GM12878 (cell line): ENCODE data around the gene IL1RAP. TPM values are rescaled to one million over a fixed set of nuclear protein-coding genes. Genes with fewer than 3 reads are reported as not detected.

Experiments
- ATAC-seq: fragments of 200-7000 bp; cut with Tn5 transposase; 3 replicates; pipeline ENCODE4 v1.9.1; 2020; ENCODE audit warnings: mild to moderate bottlenecking, moderate library complexity
- BruUV-seq: library from RNA; stranded (reverse); fragments of 400-500 nt; replicated peaks from 2 replicates; lab custom pipeline; 2021; lab: Mats Ljungman, UMichigan
- CTCF ChIA-PET: fragments of 300-600 bp; sonication (Branson Sonifier 250); formaldehyde crosslinking; extraction: SDS; loops from one replicate; lab custom pipeline; 2021; ENCODE audit warnings: inconsistent platforms; lab: Yijun Ruan, JAX
- POLR2A ChIA-PET: fragments of 350-600 bp; formaldehyde crosslinking; extraction: SDS; loops from one replicate; lab custom pipeline; 2021; ENCODE audit warnings: inconsistent platforms; lab: Charles Lee
- RAD21 ChIA-PET: fragments of 300-600 bp; sonication (Branson Sonifier 250); formaldehyde crosslinking; loops from one replicate; lab custom pipeline; 2023; ENCODE audit warnings: antibody characterized with exemption; ENCODE audit not compliant: unreplicated experiment; lab: Charles Lee
- SMC1A ChIA-PET: fragments of 300-600 bp; sonication (Branson Sonifier 250); formaldehyde crosslinking; loops from one replicate; lab custom pipeline; 2023; ENCODE audit not compliant: unreplicated experiment, uncharacterized antibody; lab: Charles Lee
- DNase-seq: peaks from one replicate; pipeline ENCODE4 v3.0.0-alpha.2; 2011; ENCODE audit warnings: low read depth, low spot score
- FAIRE-seq: peaks from 3 replicates; lab custom pipeline; 2011; peaks lifted over from hg19 to GRCh38; lab: Jason Lieb, UNC
- H2AFZ ChIP-seq: 2 replicates; pipeline ENCODE4 v1.6.0; 2011; ENCODE audit warnings: low read depth, low read length, control low read depth; ENCODE audit not compliant: control insufficient read depth
- H3K27ac ChIP-seq: 2 replicates; pipeline ENCODE4 v1.5.1; 2011; ENCODE audit warnings: control low read depth; ENCODE audit not compliant: control insufficient read depth, insufficient read depth
- H3K27me3 ChIP-seq, 2 experiments: replicated peaks in 1 of 2; 2 replicates each; pipeline versions ENCODE4 v1.6.0 to v1.6.1; 2011; ENCODE audit warnings: low read length in 1 of 2; ENCODE audit not compliant: control insufficient read depth in 2 of 2, insufficient read depth in 2 of 2
- H3K36me3 ChIP-seq, 2 experiments: 2 replicates each; pipeline ENCODE4 v1.5.1; 2011; ENCODE audit warnings: low read length in 1 of 2; ENCODE audit not compliant: control insufficient read depth in 2 of 2, insufficient read depth in 2 of 2
- H3K4me1 ChIP-seq: 2 replicates; pipeline ENCODE4 v1.6.1; 2011; ENCODE audit warnings: mild to moderate bottlenecking, low read length, moderate library complexity, mixed read lengths; ENCODE audit not compliant: control insufficient read depth, insufficient read depth
- H3K4me2 ChIP-seq: 2 replicates; pipeline ENCODE4 v1.6.0; 2011; ENCODE audit warnings: control low read depth; ENCODE audit not compliant: control insufficient read depth, insufficient read depth
- H3K4me3 ChIP-seq: fragments of 200-600 bp; sonication (generic); 2 replicates; pipeline ENCODE4 v1.5.1; 2016
- H3K79me2 ChIP-seq: 2 replicates; pipeline ENCODE4 v1.6.0; 2011; ENCODE audit warnings: low read length; ENCODE audit not compliant: control insufficient read depth, insufficient read depth
- H3K9ac ChIP-seq: 2 replicates; pipeline ENCODE4 v1.8.0; 2011; ENCODE audit warnings: low read length, control low read depth, mixed read lengths; ENCODE audit not compliant: control insufficient read depth, insufficient read depth
- H3K9me3 ChIP-seq: replicated peaks from 3 replicates; pipeline ENCODE4 v1.5.1; 2011; ENCODE audit warnings: mild to moderate bottlenecking, low read length; ENCODE audit not compliant: control insufficient read depth, insufficient read depth
- H4K20me1 ChIP-seq: 2 replicates; pipeline ENCODE4 v1.6.0; 2011; ENCODE audit not compliant: control insufficient read depth, insufficient read depth
- BRCA1 ChIP-seq: IDR thresholded peaks from 2 replicates; pipeline ENCODE4 v1.6.1; 2011; ENCODE audit warnings: low read depth, low read length, improper control_type of control experiment
- CBX5 ChIP-seq: sonication (generic); IDR thresholded peaks from 2 replicates; pipeline ENCODE4 v1.6.1; 2016; ENCODE audit warnings: low read depth, moderate library complexity, mild to moderate bottlenecking, inconsistent platforms
- CREB1 ChIP-seq: IDR thresholded peaks from 2 replicates; pipeline ENCODE4 v1.6.1; 2012; ENCODE audit warnings: low read depth, mild to moderate bottlenecking, inconsistent platforms
- CREM ChIP-seq: IDR thresholded peaks from 2 replicates; pipeline ENCODE4 v1.6.1; 2014; ENCODE audit warnings: antibody characterized with exemption, low read depth
- EGR1 ChIP-seq, 2 experiments: IDR thresholded peaks; 1 replicate in 1 of 2; 2 replicates in 1 of 2; pipeline ENCODE4 v1.6.1; 2011 to 2012; ENCODE audit warnings: low read depth in 2 of 2, low read length in 2 of 2, borderline replicate concordance in 1 of 2, mild to moderate bottlenecking in 1 of 2, moderate library complexity in 1 of 2
- ESRRA ChIP-seq: IDR thresholded peaks from 2 replicates; pipeline ENCODE4 v1.6.1; 2012; ENCODE audit warnings: mild to moderate bottlenecking, low read length, improper control_type of control experiment
- IKZF1 ChIP-seq: fragments of 450-650 bp; conservative IDR thresholded peaks from 2 replicates; pipeline ENCODE4 v1.6.1; 2017; ENCODE audit warnings: antibody characterized with exemption, mild to moderate bottlenecking
- JUNB ChIP-seq: IDR thresholded peaks from 2 replicates; pipeline ENCODE4 v1.6.1; 2016; ENCODE audit warnings: antibody characterized with exemption, mild to moderate bottlenecking
- NFYB ChIP-seq: IDR thresholded peaks from 2 replicates; pipeline ENCODE4 v1.6.1; 2011; ENCODE audit warnings: low read depth, mild to moderate bottlenecking, low read length, improper control_type of control experiment, moderate library complexity; ENCODE audit not compliant: insufficient read depth
- NR2C1 ChIP-seq: fragments of 450-650 bp; IDR thresholded peaks from 2 replicates; pipeline ENCODE4 v1.6.1; 2017; ENCODE audit warnings: antibody characterized with exemption, mild to moderate bottlenecking, moderate library complexity
- NR2F1 ChIP-seq: fragments of 450-650 bp; conservative IDR thresholded peaks from 2 replicates; pipeline ENCODE4 v1.6.1; 2017; ENCODE audit warnings: mild to moderate bottlenecking
- SMC3 ChIP-seq: IDR thresholded peaks from 2 replicates; pipeline ENCODE4 v1.6.1; 2011; ENCODE audit warnings: low read length, improper control_type of control experiment, borderline replicate concordance
- YY1 ChIP-seq: IDR thresholded peaks from 2 replicates; pipeline ENCODE4 v1.6.1; 2011; ENCODE audit warnings: low read depth, mild to moderate bottlenecking, low read length
- WGBS: methylation state at CpG from one replicate; pipeline ENCODE4 v1.1.6; 2016; ENCODE audit warnings: low lambda C conversion rate; ENCODE audit not compliant: insufficient replicate concordance, insufficient coverage; ENCODE audit errors: missing lambda C conversion rate; 5-methylcytosine and 5-hydroxymethylcytosine counted together
- in situ Hi-C: fragments of 300-500 bp; cut with MboI; formaldehyde crosslinking; loops from 9 replicates; pipeline ENCODE4 v1.14.3; 2018; ENCODE audit warnings: mixed read lengths
- intact Hi-C: fragments of 100-400 bp; cut with micrococcal nuclease; formaldehyde crosslinking; loops from one replicate; pipeline ENCODE4 v1.14.2; 2022; ENCODE audit not compliant: unreplicated experiment
- polyA plus RNA-seq, 11 experiments: library from polyadenylated mRNA; depleted of rRNA in 4 of 11; unstranded in 6 of 11; stranded (reverse) in 5 of 11; fragments of >200 nt; fragmentation: Nextera tagmentation in 4 of 11; fragmentation: Illumina TruSeq in 1 of 11; extraction: Ambion mirVana in 4 of 11; extraction: Trizol in 1 of 11; gene quantifications; 1 replicate in 1 of 11; 2 replicates in 10 of 11; pipeline versions ENCODE4 v1.2.1 to v1.2.3, GENCODE V29; 2011 to 2016; ENCODE audit warnings: inconsistent platforms in 2 of 11, missing spikeins in 2 of 11, low read depth in 1 of 11
- total RNA-seq, 4 experiments: library from RNA; depleted of rRNA in 3 of 4; stranded (reverse); fragments of >200 nt in 3 of 4; fragmentation: Illumina TruSeq in 1 of 4; extraction: Trizol in 1 of 4; gene quantifications; 2 replicates each; pipeline versions ENCODE4 v1.2.1 to v1.2.3, GENCODE V29; 2013 to 2021
- TF ChIP-seq, protein P1 (sequence below): fragments of 450-650 bp; formaldehyde crosslinking; IDR thresholded peaks from 2 replicates; pipeline ENCODE4 v1.5.0; 2022; ENCODE audit warnings: mild to moderate bottlenecking, missing genetic modification characterization

Gene IL1RAP
- total and polyA plus RNA-seq, 10 of the 15 experiments (the other 5 are each of a cell fraction or from before 2014, with no cell fraction given), result 0.17 to 1.0 (median 0.44) TPM; not detected in 1

DNA sequence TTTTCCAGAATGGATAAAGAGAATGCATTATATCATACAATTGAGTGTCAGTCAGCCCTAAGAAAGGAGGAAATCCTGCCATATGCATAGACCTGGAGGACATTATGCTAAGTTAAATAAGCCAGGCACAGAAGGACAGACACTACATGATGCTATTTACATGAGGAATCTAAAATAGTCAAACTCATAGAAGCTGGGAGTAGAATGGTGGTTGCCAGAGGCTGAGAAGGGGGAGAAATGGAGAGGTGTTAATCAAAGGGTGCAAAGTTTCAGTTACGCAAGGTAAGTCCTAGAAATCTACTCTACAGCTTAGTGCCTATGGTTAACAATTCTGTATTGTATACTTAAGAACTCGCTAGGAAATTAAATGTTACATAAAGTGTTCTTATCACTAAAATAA lies 66.5 kb downstream of the IL1RAP start:
- Histone ChIP-seq H3K9me3 (no peaks in the 10 kb centered on the region), H3K27ac (no peak overlapping the region)
- ATAC-seq (no peak), DNase-seq (no peak)
- 45% methylated on average over 2 of the region's 2 CpGs for WGBS
- in situ Hi-C loops, result no loop called here
- TF ChIP-seq CBX5, result no peak
- no peak for TF ChIP-seq CREM
- no peak for TF ChIP-seq SMC3
- TF ChIP-seq ESRRA, result no peak
- no peak for TF ChIP-seq CREB1
- no peak for TF ChIP-seq NR2C1
- no peak for TF ChIP-seq NR2F1
- TF ChIP-seq BRCA1, result no peak
- TF ChIP-seq JUNB, result no peak
- no peak for TF ChIP-seq NFYB
- TF ChIP-seq, all 136 proteins: peak for 0
- ChIA-PET CTCF (no interaction called here), RAD21 (no interaction called here), POLR2A (no interaction called here), SMC1A (no interaction called here)
- intact Hi-C loops, result no loop called here
- H3K4me2 ChIP-seq, result no peak overlapping the region
- no peaks in the 10 kb centered on the region for H3K4me1 ChIP-seq
- H3K79me2 ChIP-seq, result no peaks in the 10 kb centered on the region
- no peak overlapping the region for H3K4me3 ChIP-seq
- H3K27me3 ChIP-seq, result no peaks in the 10 kb centered on the region
- H2AFZ ChIP-seq, result no peak overlapping the region
- no peaks in the 10 kb centered on the region for H4K20me1 ChIP-seq
- no peak overlapping the region for H3K9ac ChIP-seq
- FAIRE-seq, result no peak
- no peaks in the 10 kb centered on the region for H3K36me3 ChIP-seq
- no TSS peak for BruUV-seq

DNA sequence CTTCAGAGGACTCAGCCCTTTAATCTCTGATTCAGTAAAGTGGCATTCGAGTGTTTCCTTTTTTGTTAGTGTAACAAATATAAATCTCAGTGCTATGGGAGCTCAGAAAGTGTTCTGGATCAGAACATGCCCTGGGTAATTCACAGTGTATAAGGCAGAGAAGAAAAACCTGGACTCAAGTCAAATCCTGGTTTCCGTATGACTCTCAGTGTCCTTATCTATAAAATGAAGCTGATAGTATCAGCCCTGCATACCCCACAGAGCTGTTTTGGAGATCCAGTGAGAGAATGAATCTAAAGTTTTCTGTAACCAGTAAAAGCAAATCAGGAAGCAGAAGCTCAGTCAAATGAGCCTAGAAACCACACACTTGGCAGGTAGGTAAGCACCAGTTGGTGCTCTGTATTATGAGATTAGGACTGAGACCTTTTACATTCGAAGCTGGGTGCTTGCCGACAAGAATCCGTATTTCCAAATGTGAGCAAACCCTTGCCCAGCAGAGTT lies 67.2 kb downstream of the IL1RAP start:
- Histone ChIP-seq H3K36me3 (no peaks in the 10 kb centered on the region), H3K4me2 (no peak overlapping the region), H4K20me1 (no peaks in the 10 kb centered on the region), H3K9ac (no peak overlapping the region), H3K9me3 (no peaks in the 10 kb centered on the region), H3K27me3 (no peaks in the 10 kb centered on the region), H3K79me2 (no peaks in the 10 kb centered on the region), H2AFZ (no peak overlapping the region), H3K4me3 (no peak overlapping the region), H3K4me1 (no peaks in the 10 kb centered on the region), H3K27ac (no peak overlapping the region)
- CTCF ChIA-PET, result interaction anchor here (0.8 kb wide), 1 partner anchor 14 kb away, joined by 3 read pairs; no protein-coding TSS in a partner anchor
- no TSS peak for BruUV-seq
- intact Hi-C loops (no loop called here), in situ Hi-C loops (no loop called here)
- FAIRE-seq (no peak), ATAC-seq (no peak), DNase-seq (no peak)
- SMC1A ChIA-PET, result no interaction called here
- WGBS, result 38% methylated on average over 5 of the region's 5 CpGs
- RAD21 ChIA-PET, result no interaction called here
- POLR2A ChIA-PET, result no interaction called here
- TF ChIP-seq, protein P1, sequence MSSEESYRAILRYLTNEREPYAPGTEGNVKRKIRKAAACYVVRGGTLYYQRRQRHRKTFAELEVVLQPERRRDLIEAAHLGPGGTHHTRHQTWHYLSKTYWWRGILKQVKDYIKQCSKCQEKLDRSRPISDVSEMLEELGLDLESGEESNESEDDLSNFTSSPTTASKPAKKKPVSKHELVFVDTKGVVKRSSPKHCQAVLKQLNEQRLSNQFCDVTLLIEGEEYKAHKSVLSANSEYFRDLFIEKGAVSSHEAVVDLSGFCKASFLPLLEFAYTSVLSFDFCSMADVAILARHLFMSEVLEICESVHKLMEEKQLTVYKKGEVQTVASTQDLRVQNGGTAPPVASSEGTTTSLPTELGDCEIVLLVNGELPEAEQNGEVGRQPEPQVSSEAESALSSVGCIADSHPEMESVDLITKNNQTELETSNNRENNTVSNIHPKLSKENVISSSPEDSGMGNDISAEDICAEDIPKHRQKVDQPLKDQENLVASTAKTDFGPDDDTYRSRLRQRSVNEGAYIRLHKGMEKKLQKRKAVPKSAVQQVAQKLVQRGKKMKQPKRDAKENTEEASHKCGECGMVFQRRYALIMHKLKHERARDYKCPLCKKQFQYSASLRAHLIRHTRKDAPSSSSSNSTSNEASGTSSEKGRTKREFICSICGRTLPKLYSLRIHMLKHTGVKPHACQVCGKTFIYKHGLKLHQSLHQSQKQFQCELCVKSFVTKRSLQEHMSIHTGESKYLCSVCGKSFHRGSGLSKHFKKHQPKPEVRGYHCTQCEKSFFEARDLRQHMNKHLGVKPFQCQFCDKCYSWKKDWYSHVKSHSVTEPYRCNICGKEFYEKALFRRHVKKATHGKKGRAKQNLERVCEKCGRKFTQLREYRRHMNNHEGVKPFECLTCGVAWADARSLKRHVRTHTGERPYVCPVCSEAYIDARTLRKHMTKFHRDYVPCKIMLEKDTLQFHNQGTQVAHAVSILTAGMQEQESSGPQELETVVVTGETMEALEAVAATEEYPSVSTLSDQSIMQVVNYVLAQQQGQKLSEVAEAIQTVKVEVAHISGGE, result no peak
- no peak for TF ChIP-seq EGR1 (IDR thresholded peaks at IDR 0.05; ENCODE audit: borderline replicate concordance in 1 of 2, low read depth in 2 of 2, low read length in 2 of 2)
- no peak for TF ChIP-seq YY1
- no peak for TF ChIP-seq CBX5
- TF ChIP-seq NR2C1, result no peak
- no peak for TF ChIP-seq IKZF1
